Midbrain (tissue), 1 donor: ENCODE measurements around the gene NXNL1.

Experiments used
- DNase-seq: peaks from one replicate; lab custom pipeline; 2025; lab: John Stamatoyannopoulos, UW

The NXNL1 gene

DNA sequence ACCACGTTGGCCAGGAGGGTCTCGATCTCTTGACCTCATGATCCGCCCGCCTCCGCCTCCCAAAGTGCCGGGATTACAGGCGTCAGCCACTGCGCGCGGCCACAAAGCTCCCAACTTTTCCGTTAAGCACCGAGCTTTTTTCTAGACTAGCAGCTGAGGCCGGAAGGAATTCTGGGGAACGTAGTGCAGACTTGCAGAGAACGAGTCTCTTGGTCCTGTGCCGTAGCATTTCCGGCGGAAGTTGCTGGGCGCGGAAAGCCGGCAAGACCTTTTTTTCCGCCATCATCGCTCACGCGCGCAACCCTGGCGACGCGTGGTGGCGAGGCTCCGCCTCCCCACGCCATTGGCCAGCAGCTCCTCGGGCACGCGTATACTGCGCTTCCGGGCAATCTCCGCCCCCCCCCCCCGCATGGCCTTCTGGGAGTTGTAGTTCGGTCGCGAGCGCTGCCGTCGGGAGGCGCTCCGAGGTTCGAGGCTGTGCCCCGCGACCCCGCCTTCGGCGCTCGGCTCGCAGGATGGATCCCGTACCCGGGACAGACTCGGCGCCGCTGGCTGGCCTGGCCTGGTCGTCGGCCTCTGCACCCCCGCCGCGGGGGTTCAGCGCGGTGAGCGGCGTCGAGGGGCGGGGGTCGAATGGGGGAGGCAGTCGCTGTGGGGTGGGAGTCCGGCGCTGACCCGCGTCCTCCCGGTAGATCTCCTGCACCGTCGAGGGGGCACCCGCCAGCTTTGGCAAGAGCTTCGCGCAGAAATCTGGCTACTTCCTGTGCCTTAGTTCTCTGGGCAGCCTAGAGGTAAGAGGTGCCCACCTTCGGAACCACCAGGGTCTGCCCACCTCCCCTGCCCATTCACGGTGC, 40.9 kb downstream of the NXNL1 start, which contains the start of gene MVB12A:
Gene MVB12A (plus strand): TSS at position 427 of the 854 bp plus-strand sequence. CDS start 89 bp downstream, at position 516.
- DNase-seq, result peak; percentile 98

GRCh38 chr19:17419154-17419620, 41.5 kb downstream of the NXNL1 start:
- no peak for DNase-seq

DNA sequence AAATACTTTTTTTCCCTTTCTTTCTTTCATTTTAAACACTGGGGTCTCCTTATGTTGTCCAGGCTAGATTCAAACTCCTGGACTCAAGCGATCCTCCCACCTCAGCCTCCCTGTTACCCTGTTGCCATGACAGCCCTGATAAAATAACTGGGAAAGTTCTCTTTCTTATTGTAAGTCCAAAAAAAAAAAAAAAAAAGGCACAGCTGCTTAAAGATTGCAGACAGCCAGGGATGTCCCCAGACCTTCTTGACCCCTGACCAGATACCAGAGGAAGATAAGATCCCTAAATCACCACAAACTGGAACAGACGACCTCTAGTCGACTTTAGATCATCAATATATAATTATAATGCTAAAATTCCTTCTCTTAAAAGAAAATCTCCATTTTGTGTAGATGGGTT, 42.0 kb downstream of the NXNL1 start:
- DNase-seq, result no peak

- no peak for DNase-seq
Observed at GRCh38 chr19:17415121-17415520, 45.6 kb downstream of the NXNL1 start.

GRCh38 chr19:17414097-17414496, 46.6 kb downstream of the NXNL1 start:
- no peak for DNase-seq

DNA sequence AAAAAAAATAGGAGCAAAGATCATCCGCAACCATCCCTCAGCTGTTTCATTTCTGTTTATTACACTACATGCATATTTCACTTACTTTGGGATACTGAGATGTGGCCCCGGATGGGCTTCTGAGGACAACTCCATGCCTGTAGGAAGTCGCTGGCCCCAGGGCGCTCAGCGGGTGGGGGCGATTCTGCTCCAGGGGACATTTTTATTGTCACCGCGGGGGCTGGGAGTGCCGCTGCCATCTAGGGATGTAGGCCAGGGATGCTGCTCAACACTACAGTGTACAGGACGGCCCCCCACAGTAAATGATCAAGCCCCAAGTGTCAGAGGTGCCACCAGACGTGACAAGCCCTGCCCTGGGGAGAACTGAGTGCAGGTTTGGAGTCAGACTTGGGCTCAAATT, 48.9 kb downstream of the NXNL1 start:
- no peak for DNase-seq

GRCh38 chr19:17409990-17410389, 50.7 kb downstream of the NXNL1 start:
- DNase-seq, result no peak

DNA sequence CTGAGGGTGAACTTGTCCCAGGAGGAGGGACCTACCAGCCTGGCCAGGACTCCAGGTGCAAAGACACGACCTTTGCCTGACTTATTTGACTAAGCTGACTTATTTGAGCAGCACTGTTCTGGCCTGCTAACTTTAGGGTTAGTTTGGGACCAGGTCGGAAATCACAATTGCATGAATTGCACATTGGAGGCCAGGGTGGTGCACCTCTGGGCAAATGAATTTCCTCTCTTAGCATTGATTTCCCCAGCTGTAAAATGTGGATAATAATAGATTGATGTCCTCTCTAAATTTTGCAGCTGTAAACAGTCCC, 53.9 kb downstream of the NXNL1 start:
- no peak for DNase-seq

GRCh38 chr19:17406046-17406886, 54.5 kb downstream of the NXNL1 start:
- DNase-seq, result no peak
